ENCODE data around the gene ZNF277.

ZNF277 gene

DNA sequence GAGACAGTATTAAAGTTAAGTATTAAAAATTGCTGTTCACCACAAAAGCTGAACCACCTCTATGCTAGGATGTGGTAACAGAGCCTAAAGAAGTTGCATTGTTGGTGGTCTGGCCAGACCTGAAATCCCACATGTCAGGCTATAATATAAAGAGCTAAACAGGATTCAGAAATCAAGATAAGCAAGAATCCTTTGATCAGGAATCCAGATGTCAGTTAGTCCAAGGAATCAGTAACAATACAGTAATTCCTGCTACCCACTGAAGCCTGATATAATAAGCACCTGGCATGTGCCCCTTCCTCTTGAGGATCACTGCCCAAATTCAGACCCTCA, 48.9 kb downstream of the ZNF277 start:
- no peak for DNase-seq

DNA sequence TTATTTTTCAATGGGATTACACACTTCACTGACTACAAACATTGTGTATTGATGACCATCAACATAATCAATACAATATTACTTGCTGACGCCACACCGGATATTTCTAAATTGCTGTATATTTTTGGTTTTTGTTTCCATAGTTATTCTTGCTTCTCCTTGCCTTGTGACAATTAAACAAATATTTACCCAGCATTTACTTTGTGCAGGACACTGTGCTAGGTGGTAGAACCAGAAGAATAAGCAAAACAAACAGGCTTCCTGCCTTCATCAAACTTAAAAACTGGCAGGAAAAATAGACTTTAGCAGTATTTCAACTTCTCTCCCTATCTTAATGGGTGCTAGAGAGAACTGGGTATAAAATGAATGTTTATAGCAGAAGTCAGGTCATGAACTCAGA, 50.6 kb downstream of the ZNF277 start:
- DNase-seq, result no peak

DNA sequence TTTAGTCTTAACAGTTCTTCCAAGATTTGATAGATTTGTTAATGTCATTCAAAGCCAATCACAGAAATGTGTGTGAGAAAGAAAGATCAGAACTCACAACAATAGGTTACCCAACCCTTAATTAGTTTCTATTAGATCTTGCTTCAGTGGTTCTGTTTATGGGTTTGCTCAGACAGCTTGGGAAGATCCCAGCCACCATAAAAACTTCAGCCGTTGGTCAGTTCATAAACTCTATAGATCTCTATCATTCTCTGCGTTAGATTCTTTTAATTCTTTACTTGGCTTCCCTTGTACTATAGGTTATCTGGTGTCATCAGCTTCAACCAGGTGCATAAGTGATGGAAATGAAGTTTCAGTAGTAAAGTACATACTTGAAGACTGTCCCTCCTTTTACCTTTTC, 54.4 kb downstream of the ZNF277 start:
- no peak for DNase-seq

DNA sequence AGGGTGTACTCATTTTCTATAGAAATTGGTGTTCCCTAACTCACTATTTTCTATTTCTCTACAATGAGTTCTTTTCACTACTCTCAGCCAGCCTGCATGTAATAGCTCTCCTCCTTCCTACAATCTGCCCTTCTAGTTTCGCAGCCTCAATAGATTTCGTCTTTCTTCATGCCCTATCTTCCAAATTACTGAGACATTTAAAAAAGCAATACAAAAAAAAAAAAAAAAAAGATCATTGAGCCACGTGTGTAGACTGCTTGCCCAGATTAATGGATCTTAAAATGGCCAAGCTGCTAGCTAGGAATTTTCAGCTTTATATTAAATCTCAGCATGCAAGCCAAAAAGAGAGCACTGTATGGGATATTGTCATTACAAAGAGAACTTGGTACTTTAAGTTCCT, 55.5 kb downstream of the ZNF277 start:
- DNase-seq, result no peak

DNA sequence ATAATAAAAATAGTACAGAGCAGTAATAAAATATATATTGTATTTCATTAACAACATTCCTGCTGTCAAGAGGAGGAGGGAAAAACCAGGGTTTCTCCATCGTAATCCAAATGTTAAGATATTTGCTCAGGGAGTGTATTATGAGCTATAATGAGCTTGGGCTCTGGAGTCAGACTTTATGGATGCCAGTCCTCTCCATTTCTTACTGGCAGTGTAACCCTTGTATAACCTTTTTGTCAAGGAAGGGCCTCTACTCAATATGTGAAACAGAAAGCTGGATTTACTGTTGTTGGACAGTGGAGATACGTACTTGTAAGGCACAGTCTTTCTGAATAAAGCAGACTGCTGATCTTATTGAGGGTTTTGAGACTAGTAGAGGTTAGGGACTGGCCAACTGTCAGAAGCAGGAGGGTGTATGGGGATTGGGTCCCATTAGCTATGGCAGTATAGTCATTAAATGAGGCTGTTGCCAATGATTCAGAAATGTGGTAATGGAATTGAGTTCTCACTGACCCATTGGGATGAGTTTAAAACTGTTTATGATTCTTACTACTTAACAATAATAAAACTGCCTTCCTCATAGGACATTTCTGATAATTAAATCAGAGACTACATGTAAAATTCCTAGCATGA, 56.5 kb downstream of the ZNF277 start:
- no peak for DNase-seq

DNA sequence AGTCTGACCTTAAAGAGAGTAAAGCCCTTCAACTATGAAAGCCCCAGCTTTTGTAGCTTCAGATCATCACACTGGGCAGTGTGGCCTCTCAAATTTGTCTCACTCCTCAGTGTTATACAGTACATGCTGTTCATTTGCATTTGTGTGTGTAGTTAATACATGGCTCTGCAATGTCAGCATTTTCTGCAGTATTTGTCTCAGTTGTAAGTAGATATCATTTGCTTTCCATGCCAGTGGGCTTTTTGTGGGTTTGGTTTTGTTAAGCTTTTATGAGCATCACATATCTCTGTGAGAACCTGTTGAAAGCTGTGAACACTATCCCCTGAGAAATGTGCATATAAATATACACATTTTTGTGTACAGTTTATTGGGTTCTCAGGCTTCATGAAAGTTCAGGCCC, 57.0 kb downstream of the ZNF277 start:
- no peak for DNase-seq

DNA sequence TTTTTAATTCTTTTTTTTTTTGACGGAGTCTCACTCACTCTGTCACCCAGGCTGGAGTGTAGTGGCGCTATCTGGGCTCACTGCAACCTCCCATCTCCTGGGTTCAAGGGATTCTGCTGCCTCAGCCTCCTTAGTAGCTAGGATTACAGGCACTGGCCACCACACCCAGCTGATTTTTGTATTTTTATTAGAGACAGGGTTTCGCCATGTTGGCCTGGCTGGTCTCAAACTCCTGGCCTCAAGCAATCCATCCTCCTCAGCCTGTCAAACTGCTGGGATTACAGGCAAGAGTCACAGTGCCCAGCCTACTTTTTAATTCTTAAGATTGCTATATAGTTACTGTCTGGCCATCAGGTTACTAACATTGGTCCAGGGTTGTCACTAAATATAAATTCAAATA, 59.6 kb downstream of the ZNF277 start:
- no peak for DNase-seq

DNA sequence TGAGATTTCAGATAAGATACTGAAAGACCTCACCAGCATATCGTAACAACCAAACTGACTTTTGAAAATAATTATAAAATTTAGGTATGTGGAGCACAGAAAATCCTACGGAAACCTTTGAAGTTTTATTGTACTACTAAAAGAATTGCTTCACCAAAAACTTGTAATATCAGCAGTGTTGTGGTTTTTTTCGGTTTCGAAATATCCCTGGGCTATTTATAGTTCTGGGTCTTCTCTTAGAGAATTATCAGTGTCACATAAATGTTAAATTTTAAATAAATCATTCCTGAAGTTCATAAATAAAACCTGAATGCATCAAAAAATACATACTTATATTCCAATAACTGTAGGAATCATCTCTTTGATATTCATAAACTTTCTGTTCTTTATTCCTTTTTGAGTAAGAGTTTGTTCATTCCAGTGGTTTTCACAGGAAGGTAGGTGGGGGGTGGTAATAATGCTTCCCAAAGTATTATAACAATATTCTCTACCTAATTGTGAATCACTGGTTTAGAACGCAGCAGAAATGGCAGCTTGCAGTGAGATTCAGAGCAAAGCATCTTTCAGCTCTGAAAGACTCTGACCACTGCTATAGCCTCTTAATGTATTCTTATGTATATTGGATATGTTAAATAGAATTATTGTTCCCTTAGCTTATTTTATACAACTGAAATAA, 60.2 kb downstream of the ZNF277 start:
- DNase-seq, result peak in 1 of 2 experiments; percentile 8

DNA sequence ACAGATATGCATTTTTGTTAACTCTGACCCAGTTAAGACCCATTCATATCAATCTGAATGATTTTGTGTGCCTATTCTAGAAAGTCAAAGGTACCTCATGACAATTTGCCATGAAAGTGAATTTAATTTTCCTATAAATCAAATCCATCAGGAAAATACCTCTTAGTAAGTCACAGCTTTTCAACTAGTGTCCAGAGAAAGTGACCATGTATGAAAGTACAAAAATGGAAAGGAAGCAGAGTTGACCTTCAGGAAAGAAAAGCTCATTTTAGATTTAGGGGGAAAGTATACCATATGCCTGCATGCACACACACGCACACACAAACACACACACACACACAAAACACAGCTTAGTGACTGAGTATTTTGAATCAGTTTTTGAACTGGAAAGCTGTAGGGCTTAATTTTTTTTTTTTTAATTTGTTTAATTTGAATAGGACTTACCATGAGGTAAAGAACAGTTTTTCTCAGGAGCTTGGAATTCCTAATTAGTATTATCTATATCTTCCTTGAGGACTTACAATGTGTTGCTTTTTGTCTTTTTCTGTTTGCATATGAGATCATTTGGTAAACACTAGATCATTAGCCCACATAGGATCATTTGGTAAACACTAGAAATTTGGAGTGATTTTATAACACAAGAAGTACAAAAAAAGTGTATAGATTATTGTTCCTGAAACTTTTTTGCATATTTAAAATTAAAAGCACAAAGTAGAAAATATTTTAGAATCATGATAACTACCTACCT, 61.6 kb downstream of the ZNF277 start:
- no peak for DNase-seq

DNA sequence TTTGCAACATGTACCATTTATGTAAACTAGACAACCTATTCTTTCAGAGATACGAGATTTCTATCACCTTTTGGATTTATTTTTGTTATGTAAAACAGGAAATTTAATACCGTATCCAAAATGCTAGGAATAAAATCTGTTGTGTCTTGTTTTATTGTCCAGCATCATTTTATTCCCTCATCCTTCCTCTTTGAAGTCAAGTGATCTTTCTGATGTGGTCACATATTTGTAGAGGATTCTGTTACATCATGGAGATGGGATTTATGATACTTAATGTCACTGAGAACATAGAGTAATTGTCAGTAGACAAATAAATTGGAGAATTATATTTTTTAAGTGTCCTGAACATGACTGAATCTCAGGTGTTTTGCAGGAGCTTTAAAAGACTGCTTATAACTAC, 64.7 kb downstream of the ZNF277 start:
- no peak for DNase-seq

DNA sequence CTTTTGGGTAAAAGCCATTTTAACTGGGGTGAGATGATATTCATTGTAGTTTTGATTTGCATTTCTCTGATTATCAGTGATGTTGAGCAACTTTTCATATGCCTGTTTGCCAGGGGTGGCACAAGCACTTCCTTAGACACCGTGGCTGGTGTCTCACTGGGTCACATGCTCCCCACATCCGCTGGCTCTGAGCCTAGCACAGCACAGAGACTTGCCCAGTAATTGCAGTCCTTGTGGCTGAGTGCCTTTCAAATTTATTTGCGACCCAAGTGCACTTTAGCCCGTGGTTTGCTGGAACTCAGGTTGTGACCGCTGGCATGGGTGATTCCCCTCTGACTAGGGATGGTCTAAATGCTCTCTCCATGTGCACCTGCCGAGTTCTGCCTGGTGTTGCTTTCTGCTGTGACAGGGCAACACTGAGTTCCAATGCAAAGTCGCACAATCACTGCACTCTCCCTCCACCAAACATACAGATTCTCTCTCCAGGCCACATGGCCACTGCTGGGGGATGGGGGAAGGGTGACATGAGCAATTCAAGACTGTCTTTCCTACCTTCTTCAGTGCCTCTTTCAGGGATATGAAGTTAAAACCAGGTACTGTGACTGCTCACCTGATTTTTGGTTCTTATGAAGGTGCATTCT, 66.5 kb downstream of the ZNF277 start:
- DNase-seq, result peak; percentile 34

DNA sequence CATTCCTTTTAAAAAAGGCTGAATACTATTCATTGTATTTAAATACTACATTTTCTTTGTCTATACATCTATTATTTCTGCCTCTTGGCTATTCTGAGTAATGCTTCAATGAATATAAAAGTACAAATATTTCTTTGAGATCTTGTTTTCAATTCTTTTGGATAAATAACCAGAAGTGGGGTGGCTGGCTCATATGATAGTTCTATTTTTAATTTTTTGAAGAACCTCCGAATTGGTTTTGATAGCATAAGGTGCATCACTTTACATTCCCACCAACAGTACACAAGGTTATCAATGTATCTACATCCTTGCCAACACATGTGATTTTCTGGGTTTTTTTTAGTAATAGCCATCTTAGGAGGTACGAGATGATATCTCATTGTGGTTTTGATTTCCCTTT, 72.5 kb downstream of the ZNF277 start:
- DNase-seq, result no peak

DNA sequence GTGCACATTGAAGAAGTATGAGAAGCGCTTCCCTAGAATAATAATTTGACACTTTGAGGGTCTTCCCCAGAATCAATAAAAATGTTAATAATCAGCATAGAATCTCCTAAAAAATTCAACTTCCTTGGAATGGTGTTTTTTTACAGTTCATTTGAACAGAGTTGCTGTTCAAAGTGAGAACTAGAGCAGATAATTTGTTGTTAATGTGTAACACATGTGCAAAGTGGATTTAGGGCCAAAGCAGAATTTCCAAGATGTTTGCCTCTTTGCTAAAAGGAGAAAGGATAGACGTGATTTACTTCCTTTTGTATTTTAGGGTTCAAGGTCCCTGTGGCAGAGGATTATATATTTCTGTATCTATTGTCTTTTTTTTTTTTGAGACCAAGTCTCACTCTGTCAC, 73.8 kb downstream of the ZNF277 start:
- DNase-seq, result no peak

DNA sequence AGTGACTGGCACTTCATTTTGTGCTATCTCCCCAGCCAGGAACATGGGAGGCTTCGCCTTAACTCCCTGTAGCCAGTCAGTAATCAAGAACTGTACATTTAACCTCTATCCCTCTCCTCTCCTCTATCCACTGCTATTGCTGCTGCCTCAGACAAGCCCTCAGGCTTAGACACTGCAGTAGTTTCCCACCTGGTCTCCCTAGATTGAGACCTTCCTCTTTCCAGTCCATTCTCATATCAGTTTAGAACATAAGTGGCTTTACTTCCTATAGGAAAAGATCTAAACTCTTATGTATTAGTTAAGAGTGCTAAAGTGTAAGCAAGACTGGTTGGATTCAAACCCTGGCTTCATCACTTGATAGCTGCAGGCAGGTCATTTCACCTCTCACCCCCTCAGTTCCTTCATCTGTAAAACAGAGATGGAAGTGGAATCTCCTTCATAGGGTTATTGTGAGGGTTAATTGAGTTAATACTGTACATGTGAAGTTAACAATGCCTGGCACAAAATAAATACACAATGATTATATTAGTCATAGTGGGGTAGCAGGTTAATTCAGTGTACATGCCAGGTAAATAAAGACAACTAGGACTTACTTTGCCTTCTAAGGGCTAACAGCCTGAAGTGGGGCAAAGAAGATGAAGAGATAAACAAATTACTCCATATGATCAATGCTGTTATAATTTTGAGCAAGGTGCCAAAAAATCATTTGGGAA, 76.1 kb downstream of the ZNF277 start:
- no peak for DNase-seq

DNA sequence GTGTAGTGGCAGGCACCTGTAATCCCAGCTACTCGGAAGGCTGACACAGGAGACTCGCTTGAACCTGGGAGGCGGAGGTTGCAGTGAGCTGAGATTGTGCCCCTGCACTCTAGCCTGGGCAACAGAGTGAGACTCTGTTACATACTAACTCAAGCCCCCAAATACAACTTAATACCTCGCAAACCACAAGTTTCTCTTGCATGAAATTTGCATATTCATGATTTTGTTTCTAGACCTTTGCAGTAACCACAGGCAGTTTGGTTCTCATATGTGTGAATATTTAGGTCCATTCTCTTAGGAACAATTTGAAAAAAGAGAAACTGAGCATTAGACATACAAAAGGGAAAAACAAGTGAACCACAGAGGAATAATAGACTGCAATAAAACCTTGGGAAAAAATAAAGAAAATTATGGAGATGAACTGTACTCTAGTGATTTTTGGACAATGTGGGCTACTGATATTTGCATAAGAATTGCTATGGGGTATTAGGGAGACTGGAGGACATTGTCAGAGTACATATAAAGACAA, 77.0 kb downstream of the ZNF277 start:
- DNase-seq, result no peak

DNA sequence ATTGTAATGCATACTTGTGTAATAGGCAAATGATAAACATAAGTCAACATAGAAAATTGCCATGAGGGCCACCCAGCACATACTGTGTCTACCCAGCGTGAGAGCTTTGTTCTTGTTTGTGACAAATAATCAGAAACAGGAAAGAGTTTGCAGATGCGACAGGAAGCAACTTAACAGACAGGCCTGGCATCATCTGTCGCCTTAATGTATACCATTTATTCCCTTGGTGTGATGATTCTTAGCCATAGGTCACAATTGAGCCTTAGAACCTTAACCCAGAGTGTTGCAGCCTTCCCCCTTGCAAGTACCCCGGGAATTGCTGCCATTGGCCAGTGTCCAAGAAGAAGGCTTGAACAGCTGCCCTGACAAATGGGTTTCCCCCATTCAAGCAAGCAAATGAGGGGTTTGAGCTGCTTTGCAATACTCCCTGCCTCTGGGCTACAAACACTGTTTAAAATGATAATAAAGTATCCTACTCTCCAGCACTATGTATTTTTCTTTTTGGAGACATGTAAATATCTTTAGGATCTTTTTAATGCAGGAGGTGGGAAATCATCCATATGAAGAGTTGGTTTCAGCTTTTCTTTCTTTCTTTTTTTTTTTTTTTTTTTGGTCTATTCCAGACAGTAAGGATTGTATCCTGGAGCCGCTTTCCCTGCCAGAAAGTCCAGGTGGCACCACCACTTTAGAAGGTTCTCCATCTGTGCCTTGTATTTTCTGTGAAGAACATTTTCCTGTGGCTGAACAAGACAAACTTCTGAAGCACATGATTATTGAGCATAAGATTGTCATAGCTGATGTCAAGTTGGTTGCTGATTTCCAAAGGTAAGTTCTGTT, 80.0 kb downstream of the ZNF277 start:
- DNase-seq, result no peak

DNA sequence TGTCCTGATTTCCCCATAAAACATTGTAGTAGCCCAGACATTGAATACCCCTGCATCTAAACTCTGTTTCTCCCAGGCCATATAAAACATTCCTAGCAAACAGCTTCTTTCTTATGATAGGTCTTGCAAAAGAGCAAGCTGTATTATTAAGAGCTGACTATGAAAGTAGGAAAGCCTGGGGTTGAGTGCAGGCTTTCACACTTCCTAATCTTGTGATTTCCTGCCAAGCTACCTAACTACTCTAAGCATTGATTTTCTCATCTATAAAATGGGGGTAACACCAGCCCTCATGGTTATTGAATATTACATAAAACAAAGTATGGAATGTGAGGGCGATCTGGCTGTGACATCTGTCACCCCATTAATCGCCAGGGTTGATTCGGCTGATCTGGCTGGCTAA, 81.8 kb downstream of the ZNF277 start:
- no peak for DNase-seq

DNA sequence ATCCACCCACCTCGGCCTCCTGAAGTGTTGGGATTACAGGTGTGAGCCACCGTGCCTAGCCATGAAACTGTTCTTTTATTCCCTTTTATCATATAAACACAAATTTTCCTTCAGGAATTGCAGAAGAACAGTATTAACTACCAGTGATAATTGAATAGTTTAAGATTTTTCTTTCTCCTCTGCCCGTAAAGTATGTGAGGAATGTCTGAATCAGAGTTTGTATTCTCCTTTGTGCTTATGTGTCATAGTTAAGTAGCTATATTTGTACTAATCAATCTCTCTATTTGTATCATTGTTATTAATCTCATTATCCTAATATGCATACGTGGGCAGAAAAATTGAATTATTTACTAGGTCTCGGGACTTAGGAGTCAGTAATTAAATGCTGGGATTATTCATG, 83.6 kb downstream of the ZNF277 start:
- no peak for DNase-seq

DNA sequence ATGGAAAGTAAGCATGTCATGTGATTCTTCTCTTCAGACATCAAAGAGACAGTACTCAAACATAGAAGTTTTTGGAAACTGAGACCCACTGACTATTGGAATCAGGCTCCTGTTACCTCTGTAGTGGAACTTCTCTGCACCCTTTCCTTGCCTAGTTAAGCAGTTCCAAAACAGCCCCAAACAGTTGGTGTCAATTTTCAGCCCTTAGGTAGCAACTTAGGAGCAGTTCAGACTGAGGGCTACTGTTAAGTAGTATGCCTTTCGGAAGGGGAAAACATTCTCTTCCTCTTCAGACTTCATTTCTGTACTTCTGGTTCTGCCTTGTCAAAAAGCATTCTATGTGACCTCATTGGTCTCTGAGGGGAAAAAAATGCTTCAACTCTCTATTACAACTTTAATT, 85.7 kb downstream of the ZNF277 start:
- DNase-seq, result no peak

DNA sequence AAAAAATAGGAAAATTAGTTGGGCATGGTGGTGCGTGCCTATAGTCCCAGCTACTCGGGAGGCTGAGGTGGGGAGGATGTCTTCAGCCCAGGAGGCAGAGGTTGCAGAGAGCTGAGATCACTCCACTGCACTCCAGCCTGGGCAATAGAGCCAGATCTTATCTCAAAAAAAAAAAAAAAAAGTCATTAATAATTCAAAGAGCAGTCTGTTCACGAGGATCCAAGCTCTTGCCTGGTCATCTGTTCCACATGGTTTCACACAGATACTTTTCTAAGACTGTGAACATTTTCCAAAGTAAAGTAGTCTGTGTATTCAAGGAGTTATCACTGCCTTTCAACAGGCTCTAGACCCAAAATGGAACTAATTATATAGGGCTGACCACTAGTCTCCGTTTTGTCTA, 86.9 kb downstream of the ZNF277 start:
- DNase-seq, result no peak

DNA sequence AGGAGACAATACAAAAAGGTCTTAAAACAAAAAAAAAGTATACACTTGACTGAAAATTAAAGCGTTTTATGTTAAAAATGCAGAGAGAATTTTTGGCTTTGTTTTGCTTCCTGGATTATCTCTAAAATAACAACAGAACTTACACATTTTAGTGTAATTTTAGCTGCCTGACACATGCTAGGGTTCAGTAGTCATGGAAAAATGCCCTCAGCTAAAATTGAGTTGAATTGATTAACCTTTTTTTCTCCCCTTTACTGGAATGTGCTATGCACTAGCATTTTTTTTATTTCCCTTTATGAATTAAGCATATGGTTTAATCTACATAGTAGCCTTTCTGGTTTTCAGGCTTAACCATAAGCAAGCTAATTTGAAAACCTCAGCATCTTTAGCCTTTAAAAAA, 89.9 kb downstream of the ZNF277 start:
- DNase-seq, result no peak

DNA sequence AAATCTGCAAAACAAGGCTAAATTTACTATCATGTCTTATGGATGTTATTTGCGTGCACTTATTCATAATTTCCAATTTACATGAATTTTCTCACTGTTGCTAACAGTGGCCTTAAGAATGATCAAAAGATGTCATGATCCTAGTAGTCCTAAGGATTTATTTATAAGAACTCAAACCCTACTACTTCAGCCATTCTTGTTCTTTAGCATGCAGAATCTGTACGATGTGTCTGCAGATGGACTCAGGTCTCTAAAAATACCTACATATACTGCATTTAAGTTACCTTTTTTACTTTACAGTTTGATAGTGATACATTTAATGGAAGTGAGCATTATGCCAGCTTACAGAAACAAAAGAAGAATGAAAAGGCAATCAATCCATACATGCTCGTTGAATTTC, 91.2 kb downstream of the ZNF277 start:
- no peak for DNase-seq

All from Kasumi-1 (cell line).